GM19463 (cell line): Measurements from ENCODE around the gene OMP.

Experiments
- ATAC-seq: cut with Tn5 transposase; IDR thresholded peaks from one replicate; pipeline ENCODE4 v1.9.1; 2021; ENCODE audit warnings: mild to moderate bottlenecking, moderate library complexity; ENCODE audit not compliant: unreplicated experiment

OMP gene

GRCh38 chr11:77100166-77101042, 2.2 kb upstream of the OMP start:
- no peak for ATAC-seq

GRCh38 chr11:77101043-77101537, 1.6 kb upstream of the OMP start:
- no peak for ATAC-seq

DNA sequence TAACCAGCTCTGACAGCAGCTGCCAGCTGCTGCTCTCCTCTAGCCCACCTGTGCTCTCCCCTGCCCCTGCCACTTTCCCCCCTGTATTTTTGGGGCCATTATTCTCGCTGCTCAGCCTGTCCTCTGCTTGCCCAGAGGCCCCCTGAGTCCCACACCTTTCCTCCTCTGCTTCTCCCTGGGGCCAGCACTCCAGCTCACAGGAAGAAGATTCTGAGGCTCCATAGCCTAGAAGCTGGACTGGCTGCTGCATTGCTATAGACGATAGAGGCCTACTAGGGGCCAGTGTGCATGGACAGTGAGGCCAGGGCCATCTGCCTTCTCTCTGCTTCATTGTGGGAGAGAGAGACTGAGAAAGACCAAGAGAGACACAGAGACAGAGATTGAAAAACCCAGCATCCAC, 679 bp downstream of the OMP start:
- no peak for ATAC-seq

DNA sequence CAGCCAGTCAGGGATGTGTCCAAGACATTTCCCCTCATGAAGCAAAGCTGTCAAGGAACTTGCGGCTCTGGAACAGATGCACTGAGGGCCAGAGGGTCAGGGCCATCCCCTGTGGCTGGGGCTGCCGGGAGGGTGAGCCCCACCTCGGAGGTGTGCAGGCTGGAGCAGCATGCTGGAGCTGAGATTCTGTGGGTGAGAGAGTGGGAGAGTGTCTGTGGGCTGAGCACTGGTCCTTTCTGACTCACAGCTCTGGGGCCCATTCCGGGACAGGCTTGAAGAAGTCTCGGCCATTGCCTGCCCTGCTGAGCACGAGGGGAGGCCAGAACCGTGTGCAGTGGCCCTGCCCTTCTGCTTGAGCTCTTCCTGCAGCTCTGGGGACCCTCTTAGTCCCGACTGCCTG, 2.1 kb downstream of the OMP start:
- no peak for ATAC-seq

DNA sequence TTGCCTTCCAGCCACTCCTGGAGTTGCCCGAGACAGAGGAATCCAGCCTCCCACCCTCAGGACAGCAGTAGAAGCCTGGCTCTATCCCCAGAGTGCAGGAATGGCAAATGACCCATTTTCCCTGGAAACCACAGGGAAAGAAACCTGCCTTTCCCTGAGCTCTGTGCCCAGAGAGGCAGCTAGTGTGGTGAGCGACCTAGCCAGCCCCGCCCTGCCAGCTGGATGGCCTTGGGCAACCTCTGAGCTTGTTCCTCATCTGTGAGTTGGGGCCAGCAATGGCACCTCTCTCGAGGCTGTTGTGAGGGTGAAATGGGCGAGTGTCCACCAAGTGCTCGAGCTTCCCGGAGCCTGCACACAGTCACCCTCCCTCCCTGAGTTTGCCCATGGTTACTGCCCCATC, 3.7 kb downstream of the OMP start:
- ATAC-seq: no peak

DNA sequence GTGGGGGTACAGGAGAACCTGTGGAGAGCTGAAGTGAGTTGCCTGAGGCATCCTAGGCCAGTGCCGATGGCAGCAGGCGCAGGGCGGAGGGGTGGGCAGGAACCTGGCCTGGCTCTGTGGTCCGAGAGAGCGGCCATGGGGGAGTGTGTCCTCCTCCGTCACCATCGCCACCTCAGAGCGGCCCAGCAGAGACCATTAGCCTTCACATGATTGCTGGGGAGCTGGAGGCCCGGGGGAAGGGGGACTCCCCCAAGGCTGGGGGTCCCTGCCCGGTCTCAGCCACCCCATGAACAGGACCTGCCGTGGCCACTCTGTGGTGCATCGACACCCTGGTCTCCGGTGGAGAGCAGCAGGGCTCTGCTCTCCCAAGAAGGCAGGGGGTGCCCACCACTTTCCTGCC, 4.1 kb downstream of the OMP start:
- ATAC-seq: no peak

DNA sequence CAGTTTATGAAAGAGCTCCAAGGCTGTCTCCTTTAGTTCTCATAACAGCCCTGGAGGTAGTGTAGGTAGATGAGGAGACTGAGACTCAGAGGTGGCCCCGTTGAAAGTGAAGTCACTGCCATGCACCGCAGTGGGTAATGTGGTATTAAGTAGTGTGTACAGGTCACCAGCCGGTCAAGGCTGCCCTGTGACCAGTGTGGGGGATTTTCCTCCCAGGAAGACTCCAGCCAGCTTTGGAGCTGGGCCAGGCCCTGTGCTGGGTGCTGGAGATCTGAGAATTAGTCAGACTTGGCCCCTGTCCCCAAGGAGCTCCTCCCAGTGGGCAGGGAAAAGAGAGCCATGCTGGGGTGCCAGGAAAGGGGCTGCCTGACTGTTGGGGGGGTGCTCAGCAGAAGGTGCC, 5.3 kb downstream of the OMP start:
- ATAC-seq: no peak

GRCh38 chr11:77108436-77108835, 5.8 kb downstream of the OMP start:
- no peak for ATAC-seq

GRCh38 chr11:77109236-77110019, 6.8 kb downstream of the OMP start:
- ATAC-seq: no peak

GRCh38 chr11:77110836-77111235, 8.2 kb downstream of the OMP start:
- ATAC-seq: no peak

DNA sequence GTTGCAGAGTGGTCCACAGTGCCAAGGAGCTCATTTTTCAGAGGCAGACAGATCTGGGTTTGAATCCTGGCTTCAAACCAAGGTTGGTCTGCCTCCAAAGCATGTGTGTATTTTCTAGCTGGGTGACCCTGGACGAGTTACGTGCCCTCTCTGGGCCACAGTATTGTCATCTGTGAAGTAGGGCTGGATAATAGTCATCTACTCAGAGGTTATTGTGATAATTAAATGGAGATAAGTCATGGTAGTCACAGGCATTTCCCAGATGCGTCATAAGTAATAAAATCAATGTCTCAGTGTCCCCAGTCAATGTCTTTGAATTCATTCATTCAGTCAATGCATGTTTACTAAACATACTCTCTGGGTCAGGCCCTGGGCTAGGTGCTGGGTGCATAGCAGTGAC, 8.6 kb downstream of the OMP start:
- no peak for ATAC-seq

GRCh38 chr11:77111946-77112345, 9.3 kb downstream of the OMP start:
- ATAC-seq: no peak

GRCh38 chr11:77112641-77113381, 10.2 kb downstream of the OMP start:
- no peak for ATAC-seq

DNA sequence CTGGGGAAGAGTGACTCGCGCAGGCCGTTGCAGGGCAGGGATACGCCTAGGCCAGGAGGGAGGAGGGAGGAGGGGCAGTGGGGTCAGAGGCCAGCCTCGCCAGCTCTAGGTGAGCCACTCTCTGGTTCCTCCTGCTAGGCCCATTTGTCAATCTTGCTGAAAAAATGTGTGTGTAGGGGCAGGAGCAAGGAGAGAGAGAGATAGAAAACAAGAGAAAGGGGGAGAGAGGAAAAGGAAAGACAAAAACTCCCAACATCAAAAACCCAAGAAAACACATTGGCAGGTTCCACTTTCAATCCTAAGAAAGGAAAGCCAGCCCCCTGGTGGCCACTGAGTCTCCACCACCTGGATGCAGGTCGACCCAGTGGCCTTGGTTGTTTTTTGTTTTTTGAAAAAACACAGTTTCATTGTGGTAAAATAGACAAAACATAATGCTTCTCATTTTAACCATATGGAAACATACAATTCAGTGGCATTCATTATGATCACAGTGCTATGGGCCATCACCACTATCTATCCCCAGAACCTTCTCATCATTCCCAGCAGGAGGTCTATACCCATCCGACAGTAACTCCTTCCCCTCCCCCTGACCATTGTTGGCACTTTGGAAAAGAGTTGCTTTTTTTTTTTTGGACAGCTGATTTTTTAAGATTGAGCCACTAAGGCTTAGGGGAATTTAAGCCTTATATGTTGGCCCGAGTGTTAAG, 10.9 kb downstream of the OMP start:
- ATAC-seq: no peak

DNA sequence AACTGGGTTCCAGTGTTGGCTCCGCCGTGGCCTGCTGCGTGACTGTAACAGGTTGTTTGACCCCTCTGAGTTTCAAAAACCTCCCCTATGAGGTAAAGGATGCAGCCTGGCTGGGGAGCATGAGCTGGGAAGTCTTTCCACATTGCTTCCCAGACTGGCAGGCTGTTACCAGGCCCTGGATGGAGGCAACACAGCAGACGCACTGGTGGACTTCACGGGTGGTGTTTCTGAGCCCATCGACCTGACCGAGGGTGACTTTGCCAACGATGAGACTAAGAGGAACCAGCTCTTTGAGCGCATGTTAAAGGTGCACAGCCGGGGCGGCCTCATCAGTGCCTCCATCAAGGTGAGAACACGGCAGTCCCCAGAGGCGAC, 11.4 kb downstream of the OMP start:
- no peak for ATAC-seq

GRCh38 chr11:77115181-77115611, 12.6 kb downstream of the OMP start:
- no peak for ATAC-seq

DNA sequence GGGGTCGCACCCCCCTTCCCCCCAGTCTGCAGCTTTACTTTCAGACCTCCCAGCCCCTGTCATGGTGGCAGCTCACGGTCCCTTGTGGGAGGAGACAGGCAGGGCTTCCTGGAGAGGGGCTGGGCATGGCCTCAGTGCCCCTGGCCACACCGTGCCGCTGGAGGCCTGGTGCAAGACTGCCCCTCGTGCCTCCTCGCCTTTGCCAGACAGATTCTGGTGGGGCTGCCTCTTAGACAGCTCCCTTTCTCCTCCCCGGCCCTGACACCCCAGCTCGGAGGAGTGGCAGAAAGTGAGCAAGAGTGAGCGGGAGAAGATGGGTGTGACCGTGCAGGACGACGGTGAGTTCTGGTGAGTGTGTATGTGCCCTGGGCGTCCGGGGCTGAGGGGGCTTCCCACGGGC, 13.3 kb downstream of the OMP start:
- no peak for ATAC-seq

- ATAC-seq: no peak
Measured at GRCh38 chr11:77117492-77117891, 14.9 kb downstream of the OMP start.

DNA sequence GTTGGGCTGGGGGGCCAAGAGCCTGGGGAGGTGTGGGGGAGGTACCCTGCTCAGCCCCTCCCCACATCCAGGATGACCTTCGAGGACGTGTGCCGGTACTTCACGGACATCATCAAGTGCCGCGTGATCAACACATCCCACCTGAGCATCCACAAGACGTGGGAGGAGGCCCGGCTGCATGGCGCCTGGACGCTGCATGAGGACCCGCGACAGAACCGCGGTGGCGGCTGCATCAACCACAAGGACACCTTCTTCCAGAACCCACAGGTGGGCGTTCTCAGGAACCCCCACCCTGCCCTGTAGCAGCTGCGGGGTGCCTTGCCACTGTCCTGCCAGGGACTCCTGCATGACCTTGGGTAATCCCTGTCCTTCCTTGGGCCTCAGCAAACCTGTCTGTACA, 15.4 kb downstream of the OMP start:
- ATAC-seq: no peak

- ATAC-seq: no peak
Measured at GRCh38 chr11:77118971-77119370, 16.3 kb downstream of the OMP start.

- no peak for ATAC-seq
Measured at GRCh38 chr11:77119531-77119936, 16.9 kb downstream of the OMP start.
